KOPT-K1 (cell line): ENCODE data around the gene MTSS2.

ENCODE experiments used
- H3K27ac ChIP-seq: fragments of 200-600 bp; sonication (generic); 2 replicates; pipeline ENCODE4 v1.5.1; 2016; ENCODE audit warnings: antibody characterized with exemption, mild to moderate bottlenecking, low read depth, low read length; ENCODE audit not compliant: poor library complexity, severe bottlenecking
- H3K36me3 ChIP-seq: fragments of 200-600 bp; sonication (generic); 2 replicates; pipeline ENCODE4 v1.5.1; 2017; ENCODE audit warnings: antibody characterized with exemption, mild to moderate bottlenecking, low read length, moderate library complexity; ENCODE audit not compliant: insufficient read depth
- H3K9me3 ChIP-seq: fragments of 200-600 bp; sonication (generic); 2 replicates; pipeline ENCODE4 v1.5.1; 2017; ENCODE audit warnings: antibody characterized with exemption, low read length, mild to moderate bottlenecking; ENCODE audit not compliant: insufficient read depth, poor library complexity, severe bottlenecking

MTSS2 gene

DNA sequence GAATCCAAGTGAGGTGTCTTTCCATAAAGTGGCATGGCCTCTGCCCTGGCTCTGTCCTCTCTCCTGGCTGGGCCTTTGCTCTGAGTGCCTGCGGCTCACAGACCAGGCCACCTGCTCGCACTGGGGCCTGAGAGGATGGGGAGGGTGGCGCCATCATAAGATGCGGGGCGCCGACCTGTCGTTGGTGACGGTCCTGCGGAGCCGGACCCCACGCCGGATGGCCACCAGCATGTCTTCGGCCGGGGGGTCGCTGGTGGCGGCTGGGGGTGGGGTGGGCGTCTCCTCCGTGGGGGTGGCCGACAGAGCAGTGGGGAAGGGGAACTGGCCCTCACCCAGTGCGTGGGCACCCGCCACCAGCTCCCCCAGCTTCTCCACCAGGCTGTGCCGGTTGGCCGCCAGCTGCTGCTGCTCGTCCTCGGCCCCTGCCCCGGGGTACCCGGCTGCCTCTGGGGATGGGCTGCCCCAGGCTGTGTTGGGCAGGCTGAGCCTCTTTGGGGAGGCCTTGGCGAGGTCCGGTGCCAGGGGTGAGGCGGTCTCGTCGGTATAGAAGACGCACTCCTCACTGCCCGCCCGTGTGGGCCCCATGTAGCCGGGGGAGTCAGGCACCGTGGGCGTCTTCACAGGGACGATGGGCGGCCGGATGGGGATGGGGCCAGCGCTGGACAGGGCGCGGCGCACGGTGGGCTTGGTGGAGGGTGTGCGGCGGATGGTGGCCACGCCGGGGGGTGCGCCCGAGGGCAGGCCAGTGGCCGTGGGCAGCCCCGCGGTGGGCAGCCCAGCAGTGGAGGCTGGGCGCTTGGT, 22.1 kb downstream of the MTSS2 start:
- H3K27ac ChIP-seq, result no peak overlapping the region
- no peaks in the 10 kb centered on the region for H3K9me3 ChIP-seq
- peaks cover 5% of the 10 kb centered on the region; the same call in 1 of the 2 replicates for H3K36me3 ChIP-seq

GRCh38 chr16:70662991-70663523, 22.8 kb downstream of the MTSS2 start:
- no peak overlapping the region for H3K27ac ChIP-seq
- H3K36me3 ChIP-seq, result peaks cover 5% of the 10 kb centered on the region; the same call in 1 of the 2 replicates
- no peaks in the 10 kb centered on the region for H3K9me3 ChIP-seq

DNA sequence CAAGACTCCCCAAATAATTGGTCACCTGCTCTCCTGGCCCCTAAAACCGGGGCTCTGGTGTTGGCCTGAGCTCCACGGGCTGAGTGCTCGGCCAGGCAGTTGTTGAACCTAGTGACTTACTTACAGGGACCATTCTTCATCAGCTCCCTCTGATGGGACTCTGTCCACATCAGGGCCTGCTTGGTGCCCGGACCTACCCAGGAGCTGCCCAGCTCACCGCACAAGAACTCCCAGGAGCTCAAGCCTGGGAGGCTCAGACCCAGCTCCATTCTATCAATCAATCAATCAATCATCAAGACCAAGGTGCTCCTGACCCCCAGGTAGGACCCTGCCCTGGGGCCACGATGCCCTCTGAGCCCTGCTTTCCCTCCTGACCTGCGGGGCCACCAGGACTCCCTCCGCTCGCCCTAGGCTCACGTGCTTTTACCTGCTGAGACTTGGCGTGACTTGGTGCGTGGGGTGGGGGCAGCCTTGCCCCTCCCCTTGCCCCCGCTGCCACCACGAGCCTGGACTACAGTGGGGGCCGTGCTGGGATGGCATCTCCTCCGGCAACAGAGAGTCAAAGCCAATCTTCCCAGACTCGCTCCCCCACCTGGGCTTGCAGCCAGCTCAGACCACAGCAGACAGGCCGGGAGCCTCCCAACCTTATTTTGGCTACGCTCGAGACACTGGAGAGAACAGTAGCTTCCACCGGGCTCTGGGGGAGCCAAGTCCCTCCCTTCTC, 23.8 kb downstream of the MTSS2 start:
- Histone ChIP-seq H3K9me3 (no peaks in the 10 kb centered on the region), H3K36me3 (peaks cover 5% of the 10 kb centered on the region; the same call in 1 of the 2 replicates), H3K27ac (no peak overlapping the region)

DNA sequence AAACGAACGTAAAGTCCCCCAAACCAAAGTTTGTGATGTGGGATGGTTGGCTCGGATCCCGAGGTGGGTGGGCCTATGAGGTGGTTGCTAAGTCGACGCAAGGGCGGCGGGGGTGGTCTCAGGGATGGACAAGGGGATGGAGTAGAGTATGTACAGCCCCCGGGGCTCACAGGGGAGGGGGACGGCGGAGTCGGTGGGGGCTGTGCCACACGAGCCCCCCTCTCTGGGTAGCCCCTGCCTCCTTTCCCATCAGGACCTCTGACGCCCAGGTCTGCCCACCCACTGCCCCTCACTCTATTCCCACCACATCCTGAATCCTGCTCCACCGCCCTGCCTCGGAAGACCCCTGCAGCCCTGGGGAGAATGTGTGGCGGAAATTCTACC, 24.3 kb downstream of the MTSS2 start:
- no peaks in the 10 kb centered on the region for H3K9me3 ChIP-seq

GRCh38 chr16:70660672-70661350, 25.0 kb downstream of the MTSS2 start:
- Histone ChIP-seq H3K9me3 (no peaks in the 10 kb centered on the region), H3K27ac (no peak overlapping the region), H3K36me3 (peaks cover 5% of the 10 kb centered on the region; the same call in 1 of the 2 replicates)

More for the DNA sequence above, 24.3 kb downstream of the MTSS2 start:
- H3K27ac ChIP-seq, result no peak overlapping the region
- H3K36me3 ChIP-seq, result peaks cover 5% of the 10 kb centered on the region; the same call in 1 of the 2 replicates

- no peak overlapping the region for H3K27ac ChIP-seq
- H3K9me3 ChIP-seq, result no peaks in the 10 kb centered on the region
- peaks cover 5% of the 10 kb centered on the region; the same call in 1 of the 2 replicates for H3K36me3 ChIP-seq
These were observed 25.7 kb downstream of the MTSS2 start for GRCh38 chr16:70659953-70660671.

- Histone ChIP-seq H3K36me3 (peaks cover 5% of the 10 kb centered on the region; the same call in 1 of the 2 replicates), H3K9me3 (no peaks in the 10 kb centered on the region), H3K27ac (no peak overlapping the region)
These were observed 26.3 kb downstream of the MTSS2 start for GRCh38 chr16:70659546-70659945.

GRCh38 chr16:70658921-70659320, 26.9 kb downstream of the MTSS2 start:
- Histone ChIP-seq H3K9me3 (no peaks in the 10 kb centered on the region), H3K36me3 (peaks cover 2% of the 10 kb centered on the region; the same call in 1 of the 2 replicates), H3K27ac (no peak overlapping the region)

GRCh38 chr16:70657956-70658355, 27.9 kb downstream of the MTSS2 start:
- no peak overlapping the region for H3K27ac ChIP-seq
- no peaks in the 10 kb centered on the region for H3K36me3 ChIP-seq

GRCh38 chr16:70656712-70657263, 29.1 kb downstream of the MTSS2 start:
- Histone ChIP-seq H3K27ac (no peak overlapping the region), H3K9me3 (no peaks in the 10 kb centered on the region), H3K36me3 (no peaks in the 10 kb centered on the region)

More at GRCh38 chr16:70657956-70658355, 27.9 kb downstream of the MTSS2 start:
- H3K9me3 ChIP-seq, result no peaks in the 10 kb centered on the region

GRCh38 chr16:70656065-70656711, 29.7 kb downstream of the MTSS2 start:
- Histone ChIP-seq H3K27ac (no peak overlapping the region), H3K36me3 (no peaks in the 10 kb centered on the region), H3K9me3 (no peaks in the 10 kb centered on the region)

- Histone ChIP-seq H3K9me3 (no peaks in the 10 kb centered on the region), H3K36me3 (no peaks in the 10 kb centered on the region), H3K27ac (no peak overlapping the region)
These were observed 31.8 kb downstream of the MTSS2 start for GRCh38 chr16:70653809-70654771.

GRCh38 chr16:70653406-70653805, 32.4 kb downstream of the MTSS2 start:
- Histone ChIP-seq H3K27ac (no peak overlapping the region), H3K9me3 (no peaks in the 10 kb centered on the region), H3K36me3 (no peaks in the 10 kb centered on the region)
